Embryonic facial prominence (tissue), 1 donor: ENCODE data around the gene AIF1L.
A peak's percentile ranks its signal among the peaks of the same experiment; 100 is the strongest.

ENCODE experiments used
- DNase-seq: peaks from one replicate; pipeline ENCODE4 v3.0.0-alpha.2; 2016; ENCODE audit errors: extremely low spot score

The AIF1L gene

DNA sequence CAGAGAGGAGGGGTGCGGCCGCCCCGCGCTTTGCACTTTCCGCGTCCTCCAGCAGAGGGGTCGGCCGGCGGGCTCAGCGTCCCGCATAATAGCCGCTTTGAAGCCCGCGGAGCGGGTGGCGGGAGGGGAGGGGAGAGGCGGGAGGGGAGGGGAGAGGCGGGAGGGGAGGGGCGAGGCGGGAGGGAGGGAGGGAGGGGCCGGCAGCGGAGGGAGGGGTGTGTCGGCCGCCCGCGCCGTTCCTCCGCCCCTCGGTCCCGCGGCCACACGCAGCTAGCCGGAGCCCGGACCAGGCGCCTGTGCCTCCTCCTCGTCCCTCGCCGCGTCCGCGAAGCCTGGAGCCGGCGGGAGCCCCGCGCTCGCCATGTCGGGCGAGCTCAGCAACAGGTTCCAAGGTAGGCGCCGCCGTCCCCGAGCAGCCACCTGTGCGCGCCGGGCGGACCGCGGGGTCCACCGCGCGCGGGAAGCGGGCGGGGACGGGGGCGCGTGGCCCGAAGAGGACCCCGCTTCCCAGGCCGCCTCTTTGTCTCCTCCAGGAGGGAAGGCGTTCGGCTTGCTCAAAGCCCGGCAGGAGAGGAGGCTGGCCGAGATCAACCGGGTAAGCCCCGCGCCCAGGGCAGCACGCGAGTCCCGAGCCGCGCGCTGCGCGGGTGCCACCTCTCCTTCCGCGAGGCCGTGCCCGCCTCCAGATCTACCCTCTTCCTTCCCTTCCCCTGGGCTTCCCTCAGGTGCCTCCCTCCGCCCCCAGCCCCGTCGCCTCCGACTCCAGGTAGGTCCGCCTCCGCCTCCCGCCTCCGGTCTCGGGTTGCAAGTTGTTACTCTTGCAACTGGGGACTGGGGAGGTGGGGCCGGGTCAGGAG, at the start of gene AIF1L:
Gene AIF1L (plus strand): TSS at position 263 of the 857 bp plus-strand sequence. CDS start 99 bp downstream, at position 362.
- no peak for DNase-seq

DNA sequence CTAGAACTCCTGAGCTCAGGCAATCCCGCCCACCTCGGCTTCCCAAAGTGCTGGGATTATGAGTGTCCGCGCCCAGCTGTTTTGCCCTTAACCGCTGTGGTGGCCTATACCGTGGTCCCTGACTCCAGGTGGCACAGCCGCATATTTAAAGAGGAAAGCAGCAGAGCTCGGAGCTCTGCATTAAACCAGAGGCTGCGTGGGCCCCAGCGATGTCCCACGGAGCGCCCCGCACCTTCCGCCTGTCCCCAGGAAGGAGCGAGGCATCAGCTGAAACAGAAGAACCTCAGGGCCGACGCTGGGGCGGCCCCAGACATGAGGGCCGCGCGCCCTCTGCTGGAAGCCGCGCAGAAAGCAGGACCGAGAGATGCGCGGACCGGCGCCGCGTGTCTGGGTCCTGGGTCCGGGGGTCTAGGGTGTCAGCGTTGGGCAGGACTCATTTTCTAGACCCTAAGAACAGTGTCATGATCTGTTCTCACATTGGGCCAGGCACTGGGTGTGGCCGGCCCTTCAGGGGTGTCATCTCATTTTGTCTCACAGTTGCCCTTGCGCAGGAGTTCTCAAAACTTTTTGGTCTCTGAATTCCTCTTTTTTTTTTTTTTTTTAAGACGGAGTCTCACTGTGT, 49.6 kb upstream of the AIF1L start:
- DNase-seq = peak; percentile 38

DNA sequence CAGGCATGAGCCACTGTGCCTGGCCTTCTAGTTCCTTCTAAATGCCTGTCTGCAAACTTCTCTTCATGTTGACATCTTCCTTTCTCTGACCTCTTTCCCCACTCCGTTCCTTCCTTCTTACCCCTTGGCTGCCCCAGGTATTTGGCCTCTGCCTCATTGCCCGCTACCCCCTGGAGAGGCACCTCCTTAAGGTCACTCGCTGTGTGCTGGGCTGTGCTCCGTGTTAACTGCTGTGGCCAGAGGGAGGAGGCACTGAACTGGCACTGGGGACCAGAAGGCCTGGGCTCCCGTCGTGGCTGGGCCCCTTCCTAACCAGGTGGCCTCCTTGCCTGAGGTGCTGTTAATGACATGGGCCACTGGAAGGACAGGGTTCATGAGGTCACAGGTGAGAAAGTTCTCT, 48.0 kb upstream of the AIF1L start:
- no peak for DNase-seq

DNA sequence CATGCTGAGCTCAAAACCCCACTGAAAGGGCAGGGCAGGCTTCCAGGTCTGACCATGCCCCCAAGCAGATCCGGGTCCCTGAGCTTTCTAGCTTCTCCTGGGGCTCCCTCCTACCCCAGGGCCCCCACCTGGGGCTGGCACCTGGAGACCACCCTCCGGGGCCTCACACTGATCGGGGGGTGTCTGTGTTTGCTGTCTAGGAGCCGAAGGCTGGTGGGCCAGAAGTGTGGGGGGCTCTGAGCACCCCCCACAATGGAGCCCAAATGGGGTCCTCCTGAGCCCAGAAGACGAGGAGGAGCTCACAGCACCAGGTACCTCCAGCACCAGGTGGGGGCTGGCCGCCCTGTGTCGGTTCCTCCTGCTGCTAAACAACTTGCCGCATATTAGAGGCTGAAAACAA, 47.5 kb upstream of the AIF1L start:
- DNase-seq = no peak

DNA sequence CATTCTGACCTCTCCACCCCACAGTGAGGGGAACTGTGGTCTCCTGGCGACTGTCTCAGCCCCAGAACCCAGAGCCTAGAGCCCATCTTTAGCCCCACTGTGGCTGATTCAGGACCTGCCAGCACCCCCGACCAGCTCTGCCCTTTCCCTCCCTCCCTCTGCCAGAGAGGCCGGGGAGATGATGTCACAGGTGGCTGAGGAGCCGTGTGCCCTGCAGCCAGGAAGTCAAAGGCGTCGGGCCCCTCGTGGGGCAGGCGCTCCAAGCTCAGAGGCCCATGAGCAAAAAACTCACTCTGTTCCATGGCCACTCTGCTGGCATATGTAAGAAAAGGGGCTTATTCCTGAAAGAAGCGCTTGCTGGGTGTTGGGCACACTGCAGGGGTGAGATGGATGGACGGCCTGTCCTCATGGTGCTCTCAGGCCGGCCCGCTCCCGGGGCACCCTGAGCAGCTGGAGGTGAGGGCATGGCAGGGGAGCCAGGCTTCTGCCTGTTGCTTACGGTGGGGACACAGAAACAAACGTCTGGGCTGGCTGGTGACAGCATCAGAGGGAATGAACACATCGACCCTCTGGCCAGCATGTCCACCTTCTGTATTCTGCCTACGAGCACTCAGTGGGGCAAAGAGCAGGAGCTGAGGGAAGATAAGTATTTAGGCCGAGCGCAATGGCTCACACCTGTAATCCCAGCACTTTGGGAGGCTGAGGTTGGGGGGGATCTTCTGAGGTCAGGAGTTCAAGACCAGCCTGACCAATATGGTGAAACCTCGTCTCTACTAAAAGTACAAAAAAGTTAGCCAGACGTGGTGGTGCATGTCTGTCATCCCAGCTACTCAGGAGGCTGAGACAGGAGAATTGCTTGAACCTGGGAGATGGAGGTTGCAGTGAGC, 46.3 kb upstream of the AIF1L start:
- no peak for DNase-seq

DNA sequence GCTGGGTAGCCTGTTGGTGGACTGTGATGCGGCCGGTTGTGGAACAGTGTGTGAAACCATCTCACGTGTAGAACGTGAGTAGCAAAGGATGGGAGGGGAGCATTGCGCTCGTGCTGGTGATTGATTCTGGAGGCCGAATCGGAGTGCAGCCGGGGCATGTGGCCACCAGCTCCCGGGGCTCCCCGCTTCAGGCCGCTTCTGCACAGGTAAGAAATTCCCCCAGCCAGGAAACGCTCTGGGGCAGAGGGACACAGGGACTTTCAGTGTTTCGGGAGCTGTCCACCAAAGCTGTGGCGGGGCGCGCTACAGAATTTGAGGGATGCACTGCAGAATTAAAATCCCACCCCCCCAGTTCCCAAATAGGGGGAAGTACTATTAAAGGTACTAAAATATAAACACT, 45.5 kb upstream of the AIF1L start:
- DNase-seq = no peak

- no peak for DNase-seq
These were observed 44.5 kb upstream of the AIF1L start for GRCh38 chr9:131051592-131052517.

DNA sequence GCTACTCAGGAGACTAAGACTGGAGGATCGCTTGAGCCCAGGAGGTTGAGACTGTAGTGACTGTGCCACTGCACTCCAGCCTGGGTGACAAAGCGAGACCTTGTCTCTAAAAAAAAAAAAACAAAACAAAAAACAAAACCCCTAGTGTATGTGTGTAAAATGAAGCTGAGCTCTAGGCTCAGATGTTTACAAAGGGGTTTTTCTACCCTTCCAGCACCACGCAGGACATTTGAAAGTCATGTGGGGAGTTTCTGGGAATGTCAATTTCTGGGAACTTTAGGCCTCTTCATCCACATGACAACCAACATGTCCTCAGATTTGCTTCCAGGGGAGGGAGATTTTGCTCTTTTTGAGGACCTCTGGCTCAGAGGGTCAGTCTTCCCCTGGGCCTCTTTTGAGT, 42.4 kb upstream of the AIF1L start:
- DNase-seq = no peak

DNA sequence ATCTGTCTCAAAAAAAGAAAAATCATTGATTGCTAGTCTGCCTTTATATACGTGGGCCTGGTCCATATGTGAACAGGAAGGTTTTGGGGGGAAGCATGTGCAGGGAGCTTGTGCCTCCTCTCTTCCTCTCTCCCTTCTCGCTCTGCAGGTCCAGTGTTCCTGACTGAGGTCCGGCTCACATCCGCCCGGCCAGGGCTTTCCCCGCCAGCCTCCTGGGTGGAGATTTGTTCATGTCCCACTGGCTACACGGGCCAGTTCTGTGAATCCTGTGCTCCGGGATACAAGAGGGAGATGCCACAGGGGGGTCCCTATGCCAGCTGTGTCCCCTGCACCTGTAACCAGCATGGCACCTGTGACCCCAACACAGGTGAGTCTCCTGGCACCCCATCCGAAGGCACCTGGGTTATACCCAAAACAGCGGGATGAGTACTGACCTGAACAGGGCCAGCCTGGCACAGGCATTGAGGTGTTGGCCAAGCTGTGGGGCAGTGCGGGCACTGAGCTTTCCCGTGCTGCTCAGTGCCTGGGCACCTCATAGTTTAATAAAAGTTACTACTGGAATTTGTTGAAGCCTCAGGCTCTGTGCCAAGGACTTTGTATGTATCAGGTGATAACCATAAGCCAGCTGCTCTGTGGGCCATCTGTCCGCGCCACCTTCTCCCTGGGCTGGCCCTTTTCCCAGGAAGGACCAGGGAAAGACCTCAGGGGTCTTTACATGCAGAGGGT, 39.4 kb upstream of the AIF1L start:
- no peak for DNase-seq

DNA sequence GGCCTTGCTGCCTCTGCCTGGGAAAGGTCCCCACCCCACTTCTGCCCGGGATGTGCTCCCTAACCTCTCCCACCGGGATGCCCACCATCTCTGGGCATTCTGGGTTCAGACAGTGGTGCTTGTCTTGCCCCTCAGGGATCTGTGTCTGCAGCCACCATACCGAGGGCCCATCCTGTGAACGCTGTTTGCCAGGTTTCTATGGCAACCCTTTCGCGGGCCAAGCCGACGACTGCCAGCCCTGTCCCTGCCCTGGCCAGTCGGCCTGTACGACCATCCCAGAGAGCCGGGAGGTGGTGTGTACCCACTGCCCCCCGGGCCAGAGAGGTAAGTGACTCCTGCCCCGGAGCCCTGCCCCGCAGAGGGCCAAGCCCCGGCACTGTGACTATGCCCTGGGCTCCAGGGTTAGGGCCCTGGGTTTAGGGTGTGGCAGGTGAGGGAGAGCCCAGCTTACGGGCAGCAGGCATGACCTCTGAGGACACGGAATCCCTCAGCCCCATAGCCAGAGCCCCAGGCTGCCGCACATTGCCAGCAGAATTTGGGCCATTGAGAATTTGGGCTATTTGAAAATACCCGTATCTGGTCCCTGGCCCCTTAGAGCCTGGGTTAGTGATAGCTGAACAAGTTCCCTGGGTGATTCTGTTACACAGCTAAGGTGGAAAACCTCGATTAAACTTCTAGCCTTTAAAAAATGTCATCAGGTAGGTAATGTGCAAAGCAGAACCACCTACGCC, 35.3 kb upstream of the AIF1L start:
- no peak for DNase-seq

GRCh38 chr9:131062969-131063368, 33.4 kb upstream of the AIF1L start:
- no peak for DNase-seq

GRCh38 chr9:131065599-131065998, 30.7 kb upstream of the AIF1L start:
- no peak for DNase-seq

- DNase-seq = no peak
These were observed 28.7 kb upstream of the AIF1L start for GRCh38 chr9:131067625-131068024.

DNA sequence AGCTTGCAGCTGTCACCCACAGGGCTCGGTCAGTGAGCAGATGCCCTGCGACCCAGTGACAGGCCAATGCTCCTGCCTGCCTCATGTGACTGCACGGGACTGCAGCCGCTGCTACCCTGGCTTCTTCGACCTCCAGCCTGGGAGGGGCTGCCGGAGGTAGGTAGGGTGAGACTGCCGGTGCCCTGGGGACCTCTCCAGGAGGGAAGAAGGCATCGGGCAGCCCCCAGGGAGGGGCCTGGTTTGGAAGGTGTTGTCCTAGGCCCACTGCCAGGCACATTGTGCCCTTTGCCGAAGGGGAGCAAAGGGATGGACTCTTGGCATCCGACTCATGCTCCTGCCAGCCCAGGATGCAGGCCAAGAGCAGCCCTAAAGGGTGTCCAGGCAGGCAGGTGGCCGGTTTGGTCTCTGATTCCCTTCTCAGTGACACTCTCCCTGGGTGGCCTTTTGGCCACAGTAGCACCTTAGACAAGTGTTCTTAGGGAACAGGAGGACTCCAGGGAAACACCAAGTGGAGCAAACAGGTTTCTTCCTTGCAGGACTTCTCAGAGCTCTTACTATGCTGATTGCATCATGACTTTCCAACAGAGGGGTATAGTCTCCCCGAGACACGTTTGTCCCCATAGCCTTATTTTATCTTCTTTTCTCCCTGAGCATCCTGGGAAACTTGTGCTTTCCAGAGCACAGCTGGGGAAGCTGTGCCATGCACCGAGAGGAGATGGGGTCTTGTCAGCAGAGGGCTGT, 28.1 kb upstream of the AIF1L start:
- no peak for DNase-seq

GRCh38 chr9:131069699-131070098, 26.6 kb upstream of the AIF1L start:
- DNase-seq = no peak

DNA sequence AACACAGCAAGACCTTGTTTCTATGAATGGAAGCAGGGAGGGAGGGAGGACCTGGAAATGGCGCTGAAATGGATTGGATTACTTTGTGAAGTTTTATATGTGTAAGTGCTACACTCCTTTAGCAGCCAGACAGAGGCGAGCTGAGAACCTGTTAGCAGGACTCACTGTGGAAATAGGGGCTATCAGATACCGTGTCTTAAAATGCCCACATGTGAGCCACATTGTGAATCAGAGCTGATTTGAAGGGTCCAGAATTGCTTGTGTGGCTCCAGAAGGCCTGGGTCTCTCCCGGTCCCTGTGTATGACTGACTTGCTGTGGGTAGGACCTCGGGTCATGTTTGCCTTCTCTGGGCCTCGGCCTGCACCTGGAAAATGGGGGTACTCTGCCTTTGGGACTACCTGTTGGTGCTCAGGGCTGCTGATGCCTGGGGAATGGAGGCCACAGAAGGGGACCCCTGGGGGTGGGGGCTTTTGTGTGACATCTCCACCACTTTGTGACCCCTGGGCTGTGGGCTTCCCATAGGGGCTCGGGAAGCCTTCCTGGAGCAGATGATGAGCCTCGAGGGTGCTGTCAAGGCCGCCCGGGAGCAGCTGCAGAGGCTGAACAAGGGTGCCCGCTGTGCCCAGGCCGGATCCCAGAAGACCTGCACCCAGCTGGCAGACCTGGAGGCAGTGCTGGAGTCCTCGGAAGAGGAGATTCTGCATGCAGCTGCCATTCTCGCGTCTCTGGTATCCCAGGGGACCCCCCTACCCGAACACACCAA, 24.0 kb upstream of the AIF1L start:
- no peak for DNase-seq

GRCh38 chr9:131072871-131073237, 23.5 kb upstream of the AIF1L start:
- DNase-seq = no peak
